Measurements from ENCODE around the gene ANKS1A.
"Not testable (repeated sequence)": the region's sequence is repeated elsewhere in the genome, so short reads cannot be mapped to it uniquely, and the experiment has no call there.

The ANKS1A gene

DNA sequence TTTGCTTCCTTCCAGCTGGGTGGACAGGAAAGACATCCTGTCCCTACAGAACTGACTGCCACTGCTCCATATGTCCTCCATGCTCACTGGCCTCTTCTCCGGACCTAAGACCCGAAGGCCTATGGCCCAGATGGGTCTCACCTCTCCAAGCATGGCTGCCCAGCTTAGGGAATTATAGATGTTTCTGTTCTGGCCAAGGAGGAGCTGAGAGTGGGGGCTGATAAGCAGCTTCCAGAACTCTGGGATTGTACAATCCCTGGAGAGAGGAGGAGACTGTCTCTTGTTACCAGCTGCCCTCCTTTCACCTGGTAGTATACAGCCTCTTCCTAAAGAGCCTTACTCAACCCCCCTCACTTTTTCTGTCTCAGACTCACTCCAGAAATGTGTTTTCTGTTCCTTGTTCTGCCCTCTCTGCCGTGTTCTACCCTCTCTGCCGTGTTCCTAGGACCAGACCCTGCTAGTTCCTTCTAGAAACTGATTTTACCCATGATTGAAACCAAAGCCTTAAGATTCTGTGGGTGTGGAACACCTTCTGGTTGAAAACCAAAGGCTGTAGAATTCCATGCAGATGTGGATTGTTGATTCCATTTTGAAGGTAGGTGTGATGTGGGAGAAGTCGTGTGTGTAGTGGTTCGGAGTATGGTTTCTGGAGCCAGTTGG lies 28.7 kb downstream of the ANKS1A start:
- no peak for DNase-seq (ENCODE audit: low read depth)

DNA sequence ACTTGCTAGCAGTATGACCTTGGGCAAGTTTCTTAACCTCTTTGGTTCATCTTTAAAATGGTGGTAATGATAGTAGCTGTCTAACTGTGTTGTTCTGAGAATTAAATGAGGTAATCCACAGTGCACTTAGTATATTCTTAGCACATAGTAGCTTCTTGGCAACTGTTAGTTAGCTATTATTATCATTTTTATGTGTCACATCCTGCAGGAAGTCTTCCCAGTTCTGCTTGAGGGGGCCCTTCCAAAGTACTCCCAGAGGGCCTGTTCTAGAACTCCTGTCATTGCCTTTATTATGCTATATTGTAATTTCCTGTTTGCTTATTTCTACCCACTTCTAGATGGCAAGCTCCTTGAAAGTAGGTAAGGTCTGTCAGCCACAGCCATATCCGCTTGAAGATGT lies 30.6 kb downstream of the ANKS1A start:
- peak; percentile 19 for DNase-seq (ENCODE audit: low read depth)

DNA sequence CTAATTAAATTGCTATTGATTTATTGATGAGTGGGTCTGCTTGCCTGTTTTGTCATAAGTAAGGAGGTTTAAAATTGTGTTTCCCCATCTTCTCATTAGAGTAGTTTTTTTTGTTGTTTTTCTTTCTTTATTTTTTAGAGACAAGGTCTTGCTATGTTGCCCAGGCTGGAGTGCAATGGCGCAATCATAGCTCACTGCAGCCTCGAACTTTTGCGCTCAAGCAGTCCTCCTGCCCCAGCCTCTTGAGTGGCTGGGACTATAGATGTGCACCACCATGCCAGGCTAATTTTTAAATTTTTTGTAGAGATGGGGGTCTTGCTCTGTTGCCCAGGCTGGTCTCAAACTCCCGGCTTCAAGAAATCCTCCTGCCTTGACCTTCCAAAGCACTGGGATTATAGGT lies 31.0 kb downstream of the ANKS1A start:
- DNase-seq (ENCODE audit: low read depth) = no peak

DNA sequence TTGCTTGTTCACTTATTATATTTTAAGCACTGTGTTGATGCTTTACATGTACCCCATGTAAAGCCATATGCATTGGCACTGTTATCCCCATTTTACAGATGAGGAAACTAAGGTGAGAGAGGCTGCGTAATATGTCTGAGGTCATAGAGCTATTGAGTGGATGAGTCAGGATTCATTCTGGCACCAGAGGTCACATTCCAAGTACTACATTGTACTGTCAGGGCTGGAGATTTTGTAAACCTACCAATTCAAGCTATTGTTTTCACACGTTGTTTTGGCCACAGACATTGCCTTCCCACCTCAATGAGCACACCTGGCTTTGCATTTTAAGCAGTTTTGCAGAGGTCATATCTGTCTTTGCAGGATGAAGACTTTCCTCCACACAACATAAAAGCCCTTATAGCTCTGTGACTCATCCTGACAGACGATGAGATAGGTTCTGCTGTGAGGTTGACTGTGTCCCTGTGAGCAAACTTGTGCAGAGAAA lies 33.2 kb downstream of the ANKS1A start:
- peak; percentile 26 for DNase-seq (ENCODE audit: low read depth)

DNA sequence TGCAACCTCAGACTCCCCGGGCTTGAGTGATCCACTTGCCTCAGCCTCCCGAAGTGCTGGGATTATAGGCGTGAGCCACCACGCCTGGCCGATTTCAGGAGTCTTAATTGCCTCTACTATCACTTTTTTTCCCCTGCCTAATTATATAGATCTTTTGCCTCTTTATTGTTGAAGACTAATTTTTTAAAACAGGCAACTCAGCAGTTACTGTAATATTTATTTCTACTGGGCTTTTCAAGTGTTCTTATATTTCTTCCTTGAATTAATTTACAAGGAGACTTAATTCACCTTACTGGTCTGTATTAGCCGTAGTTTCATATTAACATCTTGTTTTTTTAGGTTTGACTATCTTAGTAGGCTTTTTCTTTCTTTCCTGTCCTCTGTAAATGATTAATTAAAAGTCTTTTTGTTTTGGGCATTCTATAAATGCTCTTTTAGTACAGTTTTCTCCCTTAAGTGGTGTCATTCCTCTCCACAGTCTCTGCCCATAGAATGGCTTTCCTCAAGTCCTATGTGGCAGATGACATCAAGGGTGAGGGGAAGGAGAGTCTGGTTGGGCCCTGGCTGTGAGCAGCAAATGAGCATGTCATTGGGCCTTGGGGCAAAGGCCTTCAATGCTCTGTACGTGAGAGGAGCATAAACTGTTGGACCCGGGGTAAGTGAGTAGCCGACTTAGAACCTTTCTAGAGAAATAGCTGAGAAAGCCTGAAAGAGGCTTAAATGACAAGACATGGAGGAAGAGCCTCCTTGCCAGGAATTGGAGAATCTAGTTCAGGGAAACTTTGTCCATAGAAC lies 36.0 kb downstream of the ANKS1A start:
- DNase-seq (ENCODE audit: low read depth) = no peak

DNA sequence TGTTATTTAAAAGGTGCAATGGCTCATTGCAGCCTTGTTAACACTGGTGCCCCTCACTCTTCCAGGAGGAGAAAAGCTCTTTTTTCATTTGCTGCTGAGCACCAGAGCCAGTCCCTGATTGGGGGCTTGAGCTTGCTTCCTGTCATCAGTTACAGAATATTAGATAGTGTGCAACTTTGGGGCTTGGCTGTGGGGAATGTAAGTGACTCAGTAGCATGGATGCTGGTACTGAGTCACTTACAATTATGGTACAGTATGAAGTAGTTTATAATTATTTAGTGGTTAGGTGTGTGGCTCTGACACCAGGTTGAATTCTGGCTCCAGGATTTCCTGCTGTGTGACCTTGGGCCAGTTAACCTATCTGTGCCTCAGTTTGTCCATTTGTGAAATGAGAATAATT lies 37.6 kb downstream of the ANKS1A start:
- DNase-seq (ENCODE audit: low read depth) = peak; percentile 21

DNA sequence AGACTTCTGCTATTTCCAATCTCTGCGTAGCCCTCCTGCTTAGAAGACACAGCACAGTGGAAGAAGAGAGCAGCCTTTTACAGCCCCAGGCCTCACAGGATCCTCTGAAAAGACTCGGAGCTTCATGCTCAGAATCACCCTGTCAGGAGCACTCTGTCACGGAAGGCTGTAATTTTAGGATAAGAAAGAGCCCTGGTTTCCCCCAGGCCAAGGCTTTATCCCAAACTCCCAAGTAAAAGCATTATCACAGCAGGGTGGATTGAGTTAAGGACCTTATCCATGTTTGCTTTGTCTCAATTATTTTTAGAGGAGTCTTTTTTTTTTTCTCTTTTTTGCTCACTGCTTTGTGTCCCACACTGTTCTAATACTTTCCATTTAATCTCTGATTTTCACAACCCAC lies 39.2 kb downstream of the ANKS1A start:
- DNase-seq (ENCODE audit: low read depth) = no peak

DNA sequence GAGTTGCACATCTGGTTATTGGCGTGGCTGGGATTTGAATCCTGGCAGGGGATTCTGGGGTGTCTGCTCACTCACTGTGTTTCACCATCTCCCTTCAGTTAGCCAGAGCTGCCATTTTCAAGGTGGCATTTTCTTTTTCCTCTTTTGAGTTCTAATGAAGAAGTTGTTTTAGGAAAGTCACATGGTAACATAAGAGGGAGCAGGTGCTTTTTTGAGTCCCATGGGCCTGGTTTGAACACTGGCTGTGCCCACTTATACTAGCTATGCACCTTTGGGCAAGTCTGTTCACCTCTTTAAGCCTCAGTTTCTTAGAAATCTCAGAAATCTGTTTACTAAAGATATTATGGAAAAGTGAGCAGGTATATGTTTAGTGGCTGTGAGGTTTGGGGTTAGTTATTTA lies 39.6 kb downstream of the ANKS1A start:
- DNase-seq (ENCODE audit: low read depth) = no peak

DNA sequence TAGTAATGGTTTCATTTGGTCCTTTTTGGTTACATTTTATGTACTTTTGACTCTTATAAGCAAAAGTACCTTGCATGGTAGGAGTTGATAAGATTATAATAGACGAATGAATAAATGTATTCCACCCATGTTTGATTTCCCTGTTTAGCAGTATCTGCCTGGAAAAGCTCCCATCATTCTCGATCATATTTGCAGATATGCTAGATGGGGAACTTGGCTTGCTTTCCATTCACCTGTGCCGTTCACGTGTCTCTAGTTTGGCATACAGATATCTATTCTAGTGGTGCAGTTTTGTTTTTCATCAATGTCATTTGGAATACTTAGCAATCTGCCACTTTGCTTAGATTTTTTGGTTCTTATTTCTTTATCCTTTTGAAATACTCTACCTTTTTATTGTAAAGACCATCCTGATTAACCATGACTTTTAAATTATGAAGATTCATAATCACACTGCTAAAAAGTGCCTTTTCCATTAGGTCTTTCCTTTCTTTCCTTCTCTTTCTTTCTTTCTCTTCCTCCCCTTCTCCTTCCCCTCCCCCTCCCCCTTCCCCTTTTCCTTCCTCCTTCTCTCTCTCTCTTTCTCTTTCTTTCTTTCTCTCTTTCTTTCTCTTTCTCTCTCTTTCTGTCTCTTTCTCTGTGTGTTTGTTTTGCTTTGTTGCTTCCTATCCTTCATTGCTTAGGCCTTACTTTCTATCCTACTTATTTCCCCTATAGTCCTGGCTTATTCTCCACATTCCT lies 40.4 kb downstream of the ANKS1A start:
- no peak for DNase-seq (ENCODE audit: low read depth)

DNA sequence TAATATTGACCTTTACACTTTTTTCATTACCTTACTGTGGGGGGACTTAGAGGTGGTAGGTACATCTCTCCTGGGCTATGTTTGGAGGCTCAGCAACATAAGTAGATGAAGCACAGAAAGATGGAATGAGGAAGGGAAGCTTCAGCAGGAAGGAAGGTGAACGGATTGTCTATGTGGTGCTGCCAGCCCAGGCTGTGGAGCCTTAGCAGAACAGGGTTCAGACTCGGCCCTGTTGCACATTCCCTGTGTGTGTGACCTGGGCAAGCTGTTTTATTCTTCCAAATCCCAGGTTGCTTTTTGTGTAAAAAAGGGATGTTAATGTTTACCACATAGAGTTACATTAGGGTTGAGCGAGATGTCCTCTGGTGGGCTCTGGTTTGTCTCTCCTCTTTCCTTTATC lies 41.2 kb downstream of the ANKS1A start:
- no peak for DNase-seq (ENCODE audit: low read depth)

DNA sequence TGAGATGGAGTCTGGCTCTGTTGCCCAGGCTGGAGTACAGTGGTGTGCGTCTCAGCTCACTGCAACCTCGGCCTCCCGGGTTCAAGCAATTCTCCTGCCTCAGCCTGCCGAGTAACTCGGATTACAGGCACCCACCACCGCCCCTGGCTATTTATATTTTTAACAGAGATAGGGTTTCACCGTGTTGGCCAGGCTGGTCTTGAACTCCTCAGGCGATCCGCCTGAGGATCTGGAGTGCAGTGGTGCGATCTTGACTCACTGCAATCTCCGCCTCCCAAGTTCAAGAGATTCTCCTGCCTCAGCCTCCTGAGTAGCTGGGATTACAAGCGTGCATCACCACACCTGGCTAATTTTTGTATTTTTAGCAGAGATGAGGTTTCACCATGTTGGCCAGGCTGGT lies 43.1 kb downstream of the ANKS1A start:
- not testable (repeated sequence) for DNase-seq (ENCODE audit: low read depth)

DNA sequence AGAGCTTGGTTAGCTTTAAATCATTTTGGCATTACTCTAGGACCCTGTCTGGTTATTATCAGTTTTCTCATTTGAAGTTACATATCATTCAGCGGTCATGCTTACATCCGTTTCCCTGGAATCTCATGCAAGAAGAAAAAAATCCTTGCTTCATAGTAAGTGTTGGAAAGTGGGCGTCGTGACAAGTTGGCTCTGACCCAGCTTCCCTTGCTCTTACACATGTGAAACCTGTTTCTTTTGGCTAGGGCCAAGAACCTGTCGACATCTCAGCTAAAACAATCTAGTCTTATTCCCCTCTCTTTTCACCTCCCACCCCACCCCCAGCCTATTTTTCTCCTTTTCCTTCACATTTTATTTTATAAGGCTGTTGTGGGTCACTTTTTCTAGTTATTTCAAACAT lies 45.5 kb downstream of the ANKS1A start:
- DNase-seq (ENCODE audit: low read depth) = no peak

DNA sequence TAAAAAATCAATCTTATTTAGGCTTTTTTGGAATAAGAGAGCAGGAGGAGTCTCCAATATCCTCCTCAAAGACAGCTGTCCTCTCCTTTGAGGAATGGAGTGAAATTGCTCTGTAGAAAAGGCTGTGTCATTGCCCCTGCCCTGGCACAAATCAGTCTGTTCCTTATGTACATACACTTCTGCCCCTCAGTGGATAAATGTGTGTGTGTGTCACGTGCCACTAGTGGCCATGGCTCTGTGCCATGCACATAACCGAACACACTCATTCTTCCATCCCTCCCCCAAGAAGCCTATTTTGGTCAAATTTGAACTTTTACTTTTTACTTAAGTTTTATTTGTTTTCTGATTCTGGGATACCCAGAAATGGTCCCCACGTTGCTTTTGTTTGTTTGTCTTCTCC lies 49.2 kb downstream of the ANKS1A start:
- DNase-seq (ENCODE audit: low read depth) = no peak

DNA sequence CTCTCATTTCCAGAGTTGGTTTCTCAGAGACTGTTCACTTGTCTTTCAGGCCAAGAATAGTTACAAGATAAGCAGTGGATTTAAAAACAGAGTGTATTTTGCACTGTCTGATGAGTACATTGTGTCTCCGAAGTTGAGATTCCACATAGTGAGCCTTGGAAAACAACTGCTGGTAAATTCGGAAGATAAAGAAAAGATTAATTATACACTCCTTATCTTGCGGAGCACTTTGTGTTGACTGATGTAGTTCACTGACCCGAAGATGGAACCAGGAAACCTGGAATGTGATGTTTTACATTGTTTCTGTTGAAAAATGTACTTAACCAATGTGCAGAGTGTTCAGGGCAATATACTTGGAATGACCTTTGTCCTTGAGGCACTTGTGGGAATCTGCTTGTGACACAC lies 51.0 kb downstream of the ANKS1A start:
- DNase-seq (ENCODE audit: low read depth) = no peak

DNA sequence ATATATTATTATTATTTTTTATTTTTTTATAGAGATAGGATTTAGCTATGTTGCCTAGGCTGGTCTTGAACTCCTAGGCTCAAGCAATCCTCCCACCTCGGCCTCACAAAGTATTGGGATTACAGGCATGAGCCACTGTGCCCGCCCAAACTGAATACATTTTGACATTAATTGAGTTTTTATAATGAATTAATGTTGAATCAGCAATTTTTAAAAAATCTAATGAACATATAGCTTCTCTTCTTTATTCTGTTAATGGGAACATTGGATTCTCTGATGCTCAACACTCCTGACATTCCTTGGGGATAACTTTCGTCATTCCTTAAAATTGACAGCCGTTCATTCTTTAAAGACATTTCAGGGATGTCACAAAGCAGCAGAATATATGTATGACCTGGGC lies 52.4 kb downstream of the ANKS1A start:
- DNase-seq (ENCODE audit: low read depth) = no peak

DNA sequence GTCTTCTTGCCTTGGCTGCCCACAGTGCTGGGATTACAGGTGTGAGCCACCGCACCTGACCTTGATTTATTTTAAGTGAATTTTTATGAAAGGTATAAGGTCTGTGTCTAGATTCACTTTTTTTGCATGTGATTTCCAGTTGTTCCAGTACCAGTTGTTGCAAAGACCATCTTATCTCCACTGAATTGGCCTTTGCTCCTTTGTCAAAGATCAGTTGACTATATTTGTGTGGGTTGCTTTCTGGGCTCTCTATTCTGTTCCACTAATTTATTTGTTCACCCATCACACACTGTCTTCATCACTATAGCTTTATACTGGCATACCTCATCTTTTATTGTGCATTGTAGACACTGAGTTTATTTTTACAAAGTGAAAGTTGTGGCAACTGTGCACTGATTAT lies 56.3 kb downstream of the ANKS1A start:
- no peak for DNase-seq (ENCODE audit: low read depth)

DNA sequence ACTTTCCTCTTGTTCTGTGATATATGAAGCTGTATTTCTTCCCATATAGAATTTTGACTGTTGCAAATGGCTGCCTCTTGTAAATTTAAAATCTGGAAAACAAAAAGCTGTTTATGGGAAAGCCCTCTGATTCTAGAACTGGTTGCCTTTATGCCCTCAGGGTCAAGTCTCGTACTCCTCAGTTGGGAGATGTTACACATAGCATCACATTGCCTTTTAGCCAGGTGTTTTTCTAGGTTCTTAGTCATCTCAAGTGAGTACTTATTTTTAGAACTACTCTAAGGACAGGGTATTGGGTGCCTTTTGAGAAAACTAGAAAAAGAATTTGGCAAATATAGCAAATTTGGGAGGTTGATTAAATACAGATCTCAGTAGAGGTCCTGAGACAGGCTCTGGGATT lies 58.5 kb downstream of the ANKS1A start:
- DNase-seq (ENCODE audit: low read depth) = no peak

DNA sequence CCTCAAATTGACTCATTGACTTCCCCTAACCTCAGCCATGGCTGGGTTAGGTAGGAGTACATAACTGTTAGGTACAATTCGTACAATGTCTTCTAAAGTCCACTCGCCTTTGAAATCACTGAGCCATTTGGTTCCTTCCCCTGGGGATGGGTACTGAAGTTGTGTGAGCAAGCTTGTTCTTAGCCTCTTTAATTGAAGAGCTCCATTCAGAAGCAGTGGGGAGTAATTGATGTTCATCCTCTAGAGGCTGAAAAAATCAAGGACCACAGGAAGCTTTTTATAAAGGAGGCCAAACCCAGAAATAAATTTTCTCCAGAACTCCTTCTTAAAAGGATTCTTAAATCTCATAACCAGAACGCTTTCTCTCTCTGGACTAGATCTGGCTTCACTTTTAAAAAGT lies 60.6 kb downstream of the ANKS1A start:
- DNase-seq (ENCODE audit: low read depth) = no peak

DNA sequence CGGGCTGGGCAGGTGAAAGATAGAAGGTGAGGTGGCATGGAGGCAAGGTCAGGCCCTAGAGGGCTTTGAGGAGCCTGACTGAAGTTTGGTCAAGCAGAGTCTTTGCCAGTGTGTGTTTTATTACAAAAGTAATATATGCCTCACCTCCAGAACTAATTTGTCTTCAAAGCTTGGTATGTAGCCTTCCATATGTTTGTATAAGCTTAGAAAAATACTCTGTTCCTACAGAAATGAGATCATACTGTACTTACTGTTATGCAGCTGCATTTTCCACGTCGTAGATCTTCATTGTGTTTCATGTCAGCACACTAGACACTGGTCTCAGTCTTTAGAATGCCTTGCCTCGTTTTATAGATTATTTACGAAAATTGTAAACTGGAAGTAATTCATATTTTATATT lies 61.8 kb downstream of the ANKS1A start:
- DNase-seq (ENCODE audit: low read depth) = no peak

DNA sequence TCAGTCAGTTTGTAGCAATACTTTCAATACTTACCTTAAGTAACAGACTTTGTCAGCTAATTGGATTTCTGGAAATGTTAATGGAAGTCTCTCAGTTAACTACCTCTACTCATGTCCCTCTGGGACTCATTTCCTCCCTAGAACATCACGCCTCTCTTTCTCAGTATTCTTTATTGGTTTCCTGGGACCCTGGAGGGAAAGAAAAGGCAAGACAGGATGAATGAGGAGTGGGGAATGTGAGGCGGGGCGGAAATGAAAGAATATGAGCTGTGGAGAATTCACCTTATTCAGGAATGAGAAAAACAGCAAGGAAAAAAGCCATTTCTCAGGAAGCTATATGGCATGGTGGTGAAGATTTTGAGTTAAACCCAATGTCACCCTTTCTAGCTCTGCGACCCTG lies 62.7 kb downstream of the ANKS1A start:
- no peak for DNase-seq (ENCODE audit: low read depth)

DNA sequence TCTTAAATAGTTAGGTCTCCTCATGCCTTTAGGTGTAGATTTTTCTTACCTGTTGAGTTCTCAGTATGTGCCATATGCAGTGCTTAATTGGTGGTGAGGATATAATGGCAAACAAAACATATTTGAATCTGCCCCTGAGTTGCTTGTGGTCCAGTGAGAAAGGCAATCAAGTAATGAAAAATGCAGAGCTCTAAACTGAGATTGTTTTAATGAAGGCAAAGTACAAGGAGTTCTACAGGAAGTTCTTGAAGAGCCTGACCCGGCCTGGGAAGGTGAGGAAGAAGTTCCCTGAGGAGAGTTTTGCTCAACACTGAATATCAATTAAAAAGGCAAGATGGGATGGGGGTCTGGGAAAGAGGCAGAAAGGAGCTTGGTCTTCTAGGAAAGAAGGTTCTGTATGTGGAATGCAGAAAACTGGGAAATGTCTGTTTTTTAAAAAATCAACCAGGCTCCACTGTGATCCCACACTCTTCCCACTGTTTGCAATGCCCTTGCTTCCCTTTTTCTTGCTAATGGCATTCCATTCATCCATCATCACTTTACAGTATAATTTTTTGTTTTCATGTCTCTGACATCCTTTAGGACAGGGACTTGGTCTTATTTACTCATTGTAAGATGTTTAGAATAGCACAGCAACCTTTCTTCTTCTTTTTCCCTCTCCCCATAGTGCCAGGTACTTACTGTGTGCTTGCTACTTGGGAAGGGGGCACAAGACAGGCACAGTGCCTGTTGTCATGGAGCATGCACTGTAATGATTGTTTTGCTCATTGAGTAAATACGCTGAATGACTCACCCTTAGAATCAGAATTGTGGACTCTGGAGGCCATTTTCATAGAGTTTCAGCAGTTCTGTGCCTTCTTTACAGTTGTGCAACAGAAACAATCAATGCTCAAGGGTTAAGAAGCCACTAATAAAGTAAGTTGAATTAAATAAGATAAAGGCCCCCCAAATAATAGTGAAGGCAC lies 64.3 kb downstream of the ANKS1A start:
- peak; percentile 63 for DNase-seq (ENCODE audit: low read depth)

DNA sequence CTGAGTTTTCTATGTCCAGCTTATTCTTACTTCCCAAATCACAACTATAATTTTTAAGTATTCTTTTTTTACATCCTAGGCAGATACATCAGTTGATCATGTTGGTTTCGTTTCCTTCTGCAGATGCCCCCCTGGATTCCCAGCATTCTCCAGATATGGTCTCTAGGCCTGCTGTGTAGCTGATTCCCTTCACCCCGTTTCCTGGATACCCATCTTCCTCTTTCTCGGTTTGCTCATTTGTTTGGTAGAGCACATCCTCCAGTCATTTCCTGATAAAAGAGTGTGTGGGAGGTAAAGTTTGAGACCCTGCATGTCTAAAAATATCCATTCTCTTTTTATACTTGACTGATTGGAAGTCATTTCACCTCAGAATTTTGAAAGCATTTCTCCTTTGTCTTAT lies 66.4 kb downstream of the ANKS1A start:
- DNase-seq (ENCODE audit: low read depth) = no peak
